CD4-positive, alpha-beta memory T cell (primary cell): Measurements from ENCODE around the gene GSE1. TPM values are rescaled to one million over a fixed set of nuclear protein-coding genes. Genes with fewer than 3 reads are reported as not detected.

Experiments used
- CTCF ChIA-PET: fragments of 350-600 bp; sonication (Branson Sonifier 250); formaldehyde crosslinking; loops from one replicate; lab custom pipeline; 2021; ENCODE audit warnings: inconsistent platforms; ENCODE audit not compliant: partially characterized antibody; lab: Charles Lee
- POLR2A ChIA-PET: fragments of 350-600 bp; sonication (Branson Sonifier 250); formaldehyde crosslinking; loops from one replicate; lab custom pipeline; 2021; ENCODE audit not compliant: partially characterized antibody; lab: Charles Lee
- DNase-seq, 5 donors: peaks; one replicate each; pipeline versions ENCODE4 v3.0.0 to v3.0.0-alpha.2; 2020 to 2022; ENCODE audit warnings: mixed read lengths in 1 of 5
- H3K27ac ChIP-seq: one replicate; pipeline ENCODE4 v1.7.0; 2013; ENCODE audit warnings: low read depth, low read length
- H3K27me3 ChIP-seq: 2 replicates; pipeline ENCODE4 v1.7.0; 2013; ENCODE audit warnings: mild to moderate bottlenecking, low read length, moderate library complexity; ENCODE audit not compliant: insufficient read depth
- H3K36me3 ChIP-seq: 2 replicates; pipeline ENCODE4 v1.7.0; 2013; ENCODE audit warnings: mild to moderate bottlenecking, low read length, moderate library complexity; ENCODE audit not compliant: insufficient read depth
- H3K4me1 ChIP-seq: 2 replicates; pipeline ENCODE4 v1.7.0; 2013; ENCODE audit warnings: mild to moderate bottlenecking, low read length, moderate library complexity; ENCODE audit not compliant: insufficient read depth
- H3K4me3 ChIP-seq, 2 donors: one replicate each; pipeline ENCODE4 v1.7.0; 2013; ENCODE audit warnings: low read length in 2 of 2, mild to moderate bottlenecking in 1 of 2
- H3K9me3 ChIP-seq, 2 donors: one replicate each; pipeline ENCODE4 v1.7.0; 2013; ENCODE audit warnings: low read length in 2 of 2, control low read depth in 1 of 2; ENCODE audit not compliant: control insufficient read depth in 1 of 2
- H3K27ac Mint-ChIP-seq, 7 donors: one replicate each; pipeline ENCODE4 v1.8.0; 2020 to 2021; ENCODE audit warnings: mixed read lengths in 7 of 7, mild to moderate bottlenecking in 6 of 7, inconsistent platforms in 3 of 7, moderate library complexity in 3 of 7
- H3K27me3 Mint-ChIP-seq, 2 donors: one replicate each; pipeline ENCODE4 v1.8.0; 2020 to 2021; ENCODE audit warnings: mixed read lengths in 2 of 2
- H3K36me3 Mint-ChIP-seq, 2 donors: one replicate each; pipeline ENCODE4 v1.8.0; 2020 to 2021; ENCODE audit warnings: mixed read lengths in 2 of 2, inconsistent platforms in 1 of 2, mild to moderate bottlenecking in 1 of 2
- H3K4me1 Mint-ChIP-seq, 4 donors: one replicate each; pipeline ENCODE4 v1.8.0; 2020 to 2021; ENCODE audit warnings: mixed read lengths in 4 of 4, mild to moderate bottlenecking in 1 of 4
- H3K4me3 Mint-ChIP-seq, 8 donors: one replicate each; pipeline ENCODE4 v1.8.0; 2020 to 2021; ENCODE audit warnings: mixed read lengths in 8 of 8, mild to moderate bottlenecking in 7 of 8, moderate library complexity in 6 of 8, inconsistent platforms in 3 of 8
- H3K9me3 Mint-ChIP-seq, 8 donors: one replicate each; pipeline ENCODE4 v1.8.0; 2020 to 2021; ENCODE audit warnings: mixed read lengths in 8 of 8, mild to moderate bottlenecking in 5 of 8, inconsistent platforms in 3 of 8, moderate library complexity in 1 of 8
- intact Hi-C: fragments of 100-400 bp; cut with micrococcal nuclease; formaldehyde crosslinking; loops from one replicate; pipeline ENCODE4 v1.15.1; 2023
- polyA plus RNA-seq, 2 donors: library from polyadenylated mRNA; unstranded; fragments of 300-500 nt; fragmentation: Illumina TruSeq; gene quantifications; one replicate each; pipeline ENCODE4 v1.2.3, GENCODE V29; 2021
- total RNA-seq, 2 experiments: library from RNA; stranded (reverse); gene quantifications; one replicate each; pipeline ENCODE4 v1.2.3, GENCODE V29; 2021

GSE1 gene
- total RNA-seq (10 to 100 TPM; 24.1 to 25.0 TPM), polyA plus RNA-seq (1 to 10 TPM in 1 of 2 donors, under 1 TPM in 1; 0.23 to 2.1 TPM)

DNA sequence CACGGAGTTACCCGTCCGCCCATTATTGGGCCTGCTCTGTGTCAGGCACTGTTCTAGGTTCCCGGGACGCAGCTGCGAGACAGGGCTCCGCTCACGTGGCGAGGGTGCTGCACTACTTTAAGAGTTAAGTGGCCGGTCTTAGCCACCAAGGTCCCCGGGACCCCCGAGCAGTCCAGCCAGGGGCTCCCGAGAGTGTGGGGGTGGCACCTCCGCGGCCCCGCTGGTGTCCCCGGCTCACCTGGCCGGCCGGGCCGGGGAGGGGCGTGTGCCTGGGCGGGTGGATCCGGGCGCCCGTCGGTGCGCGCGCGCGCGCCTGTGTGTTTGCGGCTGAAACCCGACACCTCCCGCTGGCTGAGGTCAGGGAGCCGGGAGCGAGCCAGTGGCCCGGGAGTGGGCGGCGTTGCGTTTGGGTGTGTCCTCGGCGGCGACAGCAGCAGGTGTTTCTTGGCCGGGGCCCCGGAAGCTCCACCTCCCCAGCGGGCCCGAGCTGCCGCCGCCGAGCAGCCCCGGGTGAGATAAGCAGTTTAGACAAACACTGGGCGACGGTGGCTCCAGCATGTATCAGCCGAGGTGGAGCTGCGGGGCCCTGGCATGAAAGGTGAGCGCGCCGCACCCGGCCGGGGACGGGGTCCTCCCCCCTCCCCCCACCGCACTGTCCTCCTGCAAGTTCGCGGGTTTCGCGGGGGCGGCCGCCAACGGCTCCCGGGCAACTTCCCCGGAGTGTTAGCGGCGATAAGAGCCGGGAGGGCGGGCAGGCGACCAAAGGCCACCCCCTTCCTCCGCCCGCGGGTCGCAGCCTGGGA is at the start of gene GSE1:
TSS of gene GSE1 (plus strand) at position 522 of the 803 bp plus-strand sequence. CDS start at position 592, 70 bp downstream.
- Mint-ChIP-seq H3K4me1 (peaks cover 11 to 51% (median 28%) of the 10 kb centered on the region in 4 donors), H3K9me3 (no peaks in the 10 kb centered on the region), H3K4me3 (peak within 1 kb of the TSS; percentile 69 to 82 (median 76)), H3K27ac (peak within 1 kb of the TSS in 3 of 7 donors; percentile 59 to 79 (median 75)), H3K27me3 (no peaks in the 10 kb centered on the region), H3K36me3 (peaks cover 0 to 2% of the 10 kb centered on the region in 2 donors)
- H3K27me3 ChIP-seq: no peaks in the 10 kb centered on the region
- intact Hi-C loops: no loop called here
- peak within 1 kb of the TSS in 1 of 2 donors; percentile 58 for H3K4me3 ChIP-seq
- ChIA-PET POLR2A (interaction anchor here (0.9 to 4.5 kb wide), 7 partner anchors 44 to 193 kb away, joined by 3 to 45 read pairs (median 3); no protein-coding TSS in a partner anchor), CTCF (interaction anchor here (1.1 to 4.9 kb wide), 3 partner anchors 59 to 197 kb away, joined by 3 to 77 read pairs (median 7); no protein-coding TSS in a partner anchor)
- H3K27ac ChIP-seq: peak within 1 kb of the TSS; percentile 15
- peak; percentile 49 to 71 (median 49) for DNase-seq
- no peaks in the 10 kb centered on the region for H3K36me3 ChIP-seq
- H3K4me1 ChIP-seq: peaks cover 49% of the 10 kb centered on the region
- no peaks in the 10 kb centered on the region for H3K9me3 ChIP-seq

- CTCF ChIA-PET: interaction anchor here (0.7 to 2.0 kb wide), 9 partner anchors 10 to 592 kb away, joined by 3 to 9 read pairs (median 3); no protein-coding TSS in a partner anchor
- Histone ChIP-seq H3K9me3 (no peaks in the 10 kb centered on the region), H3K36me3 (no peaks in the 10 kb centered on the region), H3K27ac (no peak overlapping the region), H3K4me1 (peaks cover 19% of the 10 kb centered on the region), H3K27me3 (no peaks in the 10 kb centered on the region), H3K4me3 (no peak overlapping the region)
- Mint-ChIP-seq H3K27me3 (no peaks in the 10 kb centered on the region), H3K9me3 (no peaks in the 10 kb centered on the region), H3K27ac (peak overlapping the region; percentile 17 to 90 (median 84)), H3K36me3 (no peaks in the 10 kb centered on the region), H3K4me3 (no peak overlapping the region), H3K4me1 (peaks cover 13 to 63% (median 39%) of the 10 kb centered on the region in 4 donors)
- DNase-seq: peak in 1 of 5 donors; percentile 30
- POLR2A ChIA-PET: interaction anchor here (0.9 to 1.5 kb wide), 2 partner anchors 9 to 10 kb away, joined by 3 to 4 read pairs; no protein-coding TSS in a partner anchor
- intact Hi-C loops: no loop called here
Measured at GRCh38 chr16:85563515-85564276, 49.4 kb upstream of the GSE1 start.

- peak overlapping the region; percentile 4 to 90 (median 84) for H3K27ac Mint-ChIP-seq
- Histone ChIP-seq H3K27me3 (no peaks in the 10 kb centered on the region), H3K36me3 (no peaks in the 10 kb centered on the region), H3K9me3 (no peaks in the 10 kb centered on the region), H3K4me1 (peaks cover 20% of the 10 kb centered on the region), H3K4me3 (no peak overlapping the region), H3K27ac (no peak overlapping the region)
- CTCF ChIA-PET: interaction anchor here (0.9 to 2.0 kb wide), 8 partner anchors 9 to 143 kb away, joined by 3 to 9 read pairs (median 3); no protein-coding TSS in a partner anchor
- H3K4me1 Mint-ChIP-seq: peaks cover 15 to 66% (median 40%) of the 10 kb centered on the region in 4 donors
- H3K27me3 Mint-ChIP-seq: no peaks in the 10 kb centered on the region
- intact Hi-C loops: no loop called here
- H3K36me3 Mint-ChIP-seq: no peaks in the 10 kb centered on the region
- POLR2A ChIA-PET: interaction anchor here (0.9 to 1.5 kb wide), 3 partner anchors 10 to 14 kb away, joined by 3 to 4 read pairs (median 3); no protein-coding TSS in a partner anchor
- no peak overlapping the region for H3K4me3 Mint-ChIP-seq
- DNase-seq: peak in 1 of 5 donors; percentile 33
- peaks cover 0 to 4% (median under 1%) of the 10 kb centered on the region in 8 donors for H3K9me3 Mint-ChIP-seq
Measured at GRCh38 chr16:85564277-85565051, 48.7 kb upstream of the GSE1 start.

DNA sequence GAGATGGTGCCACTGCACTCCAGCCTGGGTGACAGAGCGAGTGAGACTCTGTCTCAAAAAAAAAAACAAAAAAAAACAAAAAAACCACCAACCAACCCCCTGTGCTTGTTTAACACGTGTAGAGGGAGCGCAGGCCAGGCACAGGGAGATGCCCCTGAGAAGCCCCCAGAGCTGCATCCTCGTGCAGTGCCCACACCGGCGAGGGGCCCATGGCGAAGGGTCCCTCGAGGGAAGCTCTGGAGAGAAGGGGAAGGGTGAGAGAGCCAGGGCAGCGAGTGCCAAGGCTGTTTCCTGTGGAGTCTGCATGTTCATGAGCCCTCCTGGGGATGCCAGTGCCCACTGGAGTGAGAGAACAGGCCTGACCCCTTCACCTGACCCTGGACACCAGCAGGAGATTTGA is 47.8 kb upstream of the GSE1 start:
- Histone ChIP-seq H3K4me1 (peaks cover 29% of the 10 kb centered on the region), H3K27ac (no peak overlapping the region), H3K4me3 (no peak overlapping the region), H3K36me3 (no peaks in the 10 kb centered on the region), H3K27me3 (no peaks in the 10 kb centered on the region), H3K9me3 (no peaks in the 10 kb centered on the region)
- Mint-ChIP-seq H3K4me1 (peaks cover 21 to 71% (median 46%) of the 10 kb centered on the region in 4 donors), H3K36me3 (peaks cover 0 to 3% of the 10 kb centered on the region in 2 donors), H3K27ac (peak overlapping the region in 1 of 7 donors; percentile 78), H3K27me3 (no peaks in the 10 kb centered on the region), H3K9me3 (peaks cover 0 to 5% (median 4%) of the 10 kb centered on the region in 8 donors), H3K4me3 (no peak overlapping the region)
- CTCF ChIA-PET: interaction anchor here (1.1 to 2.0 kb wide), 2 partner anchors 45 to 51 kb away, joined by 3 to 9 read pairs; no protein-coding TSS in a partner anchor
- intact Hi-C loops: no loop called here
- DNase-seq: peak in 1 of 5 donors; percentile 4
- POLR2A ChIA-PET: interaction anchor here (1.3 to 1.5 kb wide), 2 partner anchors 11 to 15 kb away, joined by 3 to 4 read pairs; no protein-coding TSS in a partner anchor

DNA sequence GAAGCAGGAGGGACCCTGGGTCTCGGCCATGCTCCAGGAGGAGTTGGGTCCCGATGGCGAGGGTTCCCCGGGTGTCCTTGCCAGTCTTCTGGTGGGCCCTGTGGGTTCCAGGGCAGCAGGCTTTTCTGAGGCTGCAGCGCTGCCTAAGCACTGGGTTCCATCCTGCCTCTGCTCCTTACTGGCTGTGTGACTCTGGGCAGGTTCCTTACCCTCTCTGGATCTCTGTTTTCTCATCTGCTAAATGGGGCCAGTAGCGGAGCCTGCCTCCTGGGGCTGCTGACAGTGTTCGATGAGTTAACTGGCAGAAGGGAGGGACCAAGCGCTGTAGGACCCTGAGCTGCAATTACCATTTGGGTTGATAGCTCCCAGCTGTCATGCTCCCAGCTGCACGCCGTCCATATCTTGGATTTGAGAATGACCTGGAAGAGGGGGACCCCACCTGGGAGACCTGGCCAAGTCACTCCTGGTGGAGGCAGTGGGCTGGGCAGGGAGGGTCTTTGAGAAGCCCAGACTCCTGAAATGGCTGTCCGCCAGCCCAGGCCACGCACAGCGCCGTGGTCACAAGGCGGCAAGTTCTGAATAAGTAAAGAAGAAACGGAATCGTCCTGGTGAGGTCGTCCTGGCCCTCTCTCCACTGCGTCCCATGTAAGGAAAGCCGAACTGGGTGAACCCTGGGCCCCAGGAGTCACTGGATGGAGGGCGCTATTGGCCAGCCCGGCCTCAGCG is 47.2 kb upstream of the GSE1 start:
- H3K27ac Mint-ChIP-seq: peak overlapping the region in 4 of 7 donors; percentile 19 to 77 (median 64)
- ChIA-PET POLR2A (interaction anchor here (0.9 kb wide), 1 partner anchor 50 kb away, joined by 3 read pairs; no protein-coding TSS in a partner anchor), CTCF (interaction anchor here (0.8 to 1.1 kb wide), 2 partner anchors 9 to 44 kb away, joined by 3 read pairs; no protein-coding TSS in a partner anchor)
- H3K9me3 Mint-ChIP-seq: peaks cover 0 to 5% (median 4%) of the 10 kb centered on the region in 8 donors
- peaks cover 35% of the 10 kb centered on the region for H3K4me1 ChIP-seq
- no peak overlapping the region for H3K4me3 Mint-ChIP-seq
- H3K27ac ChIP-seq: no peak overlapping the region
- H3K27me3 Mint-ChIP-seq: no peaks in the 10 kb centered on the region
- no peaks in the 10 kb centered on the region for H3K27me3 ChIP-seq
- DNase-seq: peak in 1 of 5 donors; percentile 3
- no peak overlapping the region for H3K4me3 ChIP-seq
- no peaks in the 10 kb centered on the region for H3K36me3 ChIP-seq
- H3K4me1 Mint-ChIP-seq: peaks cover 28 to 71% (median 49%) of the 10 kb centered on the region in 4 donors
- no peaks in the 10 kb centered on the region for H3K9me3 ChIP-seq
- intact Hi-C loops: no loop called here
- peaks cover 0 to 3% of the 10 kb centered on the region in 2 donors for H3K36me3 Mint-ChIP-seq
